Uterus (tissue), 2 donors: ENCODE results near the gene TEX2.

Experiments
- POLR2A ChIP-seq, 2 donors: fragments of 450-650 bp; IDR thresholded peaks; one replicate each; pipeline ENCODE4 v1.6.1; 2016; ENCODE audit warnings: antibody characterized with exemption in 2 of 2, mild to moderate bottlenecking in 1 of 2, moderate library complexity in 1 of 2
- TF ChIP-seq, protein P1 (sequence below), 4 experiments: fragments of 200-600 bp in 2 of 4; fragments of 450-650 bp in 2 of 4; sonication (generic) in 2 of 4; IDR thresholded peaks; one replicate each; pipeline ENCODE4 v1.5.1; 2016 to 2019; ENCODE audit warnings: antibody characterized with exemption in 4 of 4, mild to moderate bottlenecking in 2 of 4, moderate library complexity in 1 of 4

DNA sequence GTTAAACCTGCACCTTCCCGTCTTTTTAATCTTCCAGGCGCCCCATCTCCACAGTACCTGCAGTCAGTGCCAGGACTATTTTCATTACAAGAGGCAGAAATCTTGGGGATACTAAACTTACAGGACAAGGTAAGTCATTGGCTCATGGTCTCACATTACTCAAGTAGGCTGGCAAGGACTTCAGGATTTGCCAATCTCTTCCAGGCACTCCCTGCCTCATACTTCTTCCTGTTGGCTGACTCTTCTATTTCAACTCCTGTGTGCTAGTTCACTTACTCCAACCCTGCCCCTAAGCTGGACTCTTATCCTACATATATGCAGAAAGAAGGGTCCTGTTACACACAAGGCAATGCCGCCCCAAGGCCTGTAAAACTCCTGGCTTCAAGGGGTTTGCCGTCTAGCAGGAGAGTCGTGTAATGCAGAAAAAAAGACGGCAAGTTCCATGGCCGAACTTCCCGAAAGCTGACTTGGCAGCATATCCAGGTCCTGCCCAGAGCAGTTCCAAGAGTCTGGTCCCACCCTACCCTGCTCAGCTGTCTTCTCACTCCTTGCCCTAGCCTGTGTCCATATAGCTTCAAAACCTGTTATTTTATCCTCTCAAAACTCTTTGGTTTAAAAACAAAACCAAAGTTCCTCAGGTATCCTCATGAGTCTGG, 147.9 kb downstream of the TEX2 start:
- TF ChIP-seq, protein P1, sequence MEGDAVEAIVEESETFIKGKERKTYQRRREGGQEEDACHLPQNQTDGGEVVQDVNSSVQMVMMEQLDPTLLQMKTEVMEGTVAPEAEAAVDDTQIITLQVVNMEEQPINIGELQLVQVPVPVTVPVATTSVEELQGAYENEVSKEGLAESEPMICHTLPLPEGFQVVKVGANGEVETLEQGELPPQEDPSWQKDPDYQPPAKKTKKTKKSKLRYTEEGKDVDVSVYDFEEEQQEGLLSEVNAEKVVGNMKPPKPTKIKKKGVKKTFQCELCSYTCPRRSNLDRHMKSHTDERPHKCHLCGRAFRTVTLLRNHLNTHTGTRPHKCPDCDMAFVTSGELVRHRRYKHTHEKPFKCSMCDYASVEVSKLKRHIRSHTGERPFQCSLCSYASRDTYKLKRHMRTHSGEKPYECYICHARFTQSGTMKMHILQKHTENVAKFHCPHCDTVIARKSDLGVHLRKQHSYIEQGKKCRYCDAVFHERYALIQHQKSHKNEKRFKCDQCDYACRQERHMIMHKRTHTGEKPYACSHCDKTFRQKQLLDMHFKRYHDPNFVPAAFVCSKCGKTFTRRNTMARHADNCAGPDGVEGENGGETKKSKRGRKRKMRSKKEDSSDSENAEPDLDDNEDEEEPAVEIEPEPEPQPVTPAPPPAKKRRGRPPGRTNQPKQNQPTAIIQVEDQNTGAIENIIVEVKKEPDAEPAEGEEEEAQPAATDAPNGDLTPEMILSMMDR (IDR thresholded peaks at IDR 0.05), result no peak
- no peak for TF ChIP-seq POLR2A (IDR thresholded peaks at IDR 0.05)
